Measurements from ENCODE around the gene MED16. TPM values are rescaled to one million over a fixed set of nuclear protein-coding genes. Genes with fewer than 3 reads are reported as not detected.
A peak's percentile ranks its signal among the peaks of the same experiment; 100 is the strongest.

MED16 gene
- total and polyA plus RNA-seq, 10 of the 15 experiments (the other 5 are each of a cell fraction or from before 2014, with no cell fraction given), result 0.56 to 51.1 (median 13.6) TPM

DNA sequence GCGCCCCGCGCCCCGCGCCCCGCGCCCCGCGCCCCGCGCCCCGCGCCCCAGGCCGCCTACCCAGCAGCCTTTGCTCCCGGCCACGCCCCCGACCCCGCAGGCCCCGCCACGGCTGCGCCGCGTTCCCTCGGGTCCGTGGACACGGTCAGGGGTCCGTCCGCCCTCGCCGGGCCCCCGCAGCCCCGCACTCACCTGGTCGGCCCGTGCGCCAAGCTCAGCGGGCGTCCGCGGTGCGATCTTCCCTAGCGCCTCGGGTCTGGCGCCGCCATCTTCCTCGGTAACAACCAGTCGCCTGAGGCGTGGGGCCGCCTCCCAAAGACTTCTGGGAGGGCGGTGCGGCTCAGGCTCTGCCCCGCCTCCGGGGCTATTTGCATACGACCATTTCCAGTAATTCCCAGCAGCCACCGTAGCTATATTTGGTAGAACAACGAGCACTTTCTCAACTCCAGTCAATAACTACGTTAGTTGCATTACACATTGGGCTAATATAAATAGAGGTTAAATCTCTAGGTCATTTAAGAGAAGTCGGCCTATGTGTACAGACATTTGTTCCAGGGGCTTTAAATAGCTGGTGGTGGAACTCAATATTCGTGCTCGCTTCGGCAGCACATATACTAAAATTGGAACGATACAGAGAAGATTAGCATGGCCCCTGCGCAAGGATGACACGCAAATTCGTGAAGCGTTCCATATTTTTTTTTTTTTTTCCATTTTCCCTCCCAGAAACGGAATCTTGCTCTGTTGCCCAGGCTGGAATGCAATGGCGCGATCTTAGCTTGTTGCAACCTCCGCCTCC lies at the start of gene MED16, which contains the start of gene RNU6-9 (continued):
- TF ChIP-seq, protein P1, sequence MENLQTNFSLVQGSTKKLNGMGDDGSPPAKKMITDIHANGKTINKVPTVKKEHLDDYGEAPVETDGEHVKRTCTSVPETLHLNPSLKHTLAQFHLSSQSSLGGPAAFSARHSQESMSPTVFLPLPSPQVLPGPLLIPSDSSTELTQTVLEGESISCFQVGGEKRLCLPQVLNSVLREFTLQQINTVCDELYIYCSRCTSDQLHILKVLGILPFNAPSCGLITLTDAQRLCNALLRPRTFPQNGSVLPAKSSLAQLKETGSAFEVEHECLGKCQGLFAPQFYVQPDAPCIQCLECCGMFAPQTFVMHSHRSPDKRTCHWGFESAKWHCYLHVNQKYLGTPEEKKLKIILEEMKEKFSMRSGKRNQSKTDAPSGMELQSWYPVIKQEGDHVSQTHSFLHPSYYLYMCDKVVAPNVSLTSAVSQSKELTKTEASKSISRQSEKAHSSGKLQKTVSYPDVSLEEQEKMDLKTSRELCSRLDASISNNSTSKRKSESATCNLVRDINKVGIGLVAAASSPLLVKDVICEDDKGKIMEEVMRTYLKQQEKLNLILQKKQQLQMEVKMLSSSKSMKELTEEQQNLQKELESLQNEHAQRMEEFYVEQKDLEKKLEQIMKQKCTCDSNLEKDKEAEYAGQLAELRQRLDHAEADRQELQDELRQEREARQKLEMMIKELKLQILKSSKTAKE (IDR thresholded peaks at IDR 0.05; ENCODE audit: low read depth, poor library complexity, severe bottlenecking), result peak; percentile 90
- TF ChIP-seq NFIC (IDR thresholded peaks at IDR 0.05; ENCODE audit: low read depth, low read length), result no peak
- no peak for TF ChIP-seq CEBPB (IDR thresholded peaks at IDR 0.05; ENCODE audit: borderline replicate concordance in 1 of 2, low read depth in 2 of 2, low read length in 2 of 2)
- TF ChIP-seq, protein P2, sequence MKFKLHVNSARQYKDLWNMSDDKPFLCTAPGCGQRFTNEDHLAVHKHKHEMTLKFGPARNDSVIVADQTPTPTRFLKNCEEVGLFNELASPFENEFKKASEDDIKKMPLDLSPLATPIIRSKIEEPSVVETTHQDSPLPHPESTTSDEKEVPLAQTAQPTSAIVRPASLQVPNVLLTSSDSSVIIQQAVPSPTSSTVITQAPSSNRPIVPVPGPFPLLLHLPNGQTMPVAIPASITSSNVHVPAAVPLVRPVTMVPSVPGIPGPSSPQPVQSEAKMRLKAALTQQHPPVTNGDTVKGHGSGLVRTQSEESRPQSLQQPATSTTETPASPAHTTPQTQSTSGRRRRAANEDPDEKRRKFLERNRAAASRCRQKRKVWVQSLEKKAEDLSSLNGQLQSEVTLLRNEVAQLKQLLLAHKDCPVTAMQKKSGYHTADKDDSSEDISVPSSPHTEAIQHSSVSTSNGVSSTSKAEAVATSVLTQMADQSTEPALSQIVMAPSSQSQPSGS (IDR thresholded peaks at IDR 0.05; ENCODE audit: low read length), result no peak
- peak; percentile 20 to 73; a peak in 2 of 4 replicates for TF ChIP-seq BHLHE40 (IDR thresholded peaks at IDR 0.05; ENCODE audit: borderline replicate concordance in 1 of 2, low read depth in 2 of 2, low read length in 1 of 2)
- TF ChIP-seq NBN (IDR thresholded peaks at IDR 0.05), result peak; percentile 77; the same call in 1 of the 2 replicates
- TF ChIP-seq GATAD2B (conservative IDR thresholded peaks at IDR 0.05; ENCODE audit: low read depth), result peak; percentile 44; the same call in 1 of the 2 replicates
- TF ChIP-seq RAD21 (IDR thresholded peaks at IDR 0.05; ENCODE audit: insufficient read depth, low read depth, low read length), result no peak
- TF ChIP-seq, protein P3, sequence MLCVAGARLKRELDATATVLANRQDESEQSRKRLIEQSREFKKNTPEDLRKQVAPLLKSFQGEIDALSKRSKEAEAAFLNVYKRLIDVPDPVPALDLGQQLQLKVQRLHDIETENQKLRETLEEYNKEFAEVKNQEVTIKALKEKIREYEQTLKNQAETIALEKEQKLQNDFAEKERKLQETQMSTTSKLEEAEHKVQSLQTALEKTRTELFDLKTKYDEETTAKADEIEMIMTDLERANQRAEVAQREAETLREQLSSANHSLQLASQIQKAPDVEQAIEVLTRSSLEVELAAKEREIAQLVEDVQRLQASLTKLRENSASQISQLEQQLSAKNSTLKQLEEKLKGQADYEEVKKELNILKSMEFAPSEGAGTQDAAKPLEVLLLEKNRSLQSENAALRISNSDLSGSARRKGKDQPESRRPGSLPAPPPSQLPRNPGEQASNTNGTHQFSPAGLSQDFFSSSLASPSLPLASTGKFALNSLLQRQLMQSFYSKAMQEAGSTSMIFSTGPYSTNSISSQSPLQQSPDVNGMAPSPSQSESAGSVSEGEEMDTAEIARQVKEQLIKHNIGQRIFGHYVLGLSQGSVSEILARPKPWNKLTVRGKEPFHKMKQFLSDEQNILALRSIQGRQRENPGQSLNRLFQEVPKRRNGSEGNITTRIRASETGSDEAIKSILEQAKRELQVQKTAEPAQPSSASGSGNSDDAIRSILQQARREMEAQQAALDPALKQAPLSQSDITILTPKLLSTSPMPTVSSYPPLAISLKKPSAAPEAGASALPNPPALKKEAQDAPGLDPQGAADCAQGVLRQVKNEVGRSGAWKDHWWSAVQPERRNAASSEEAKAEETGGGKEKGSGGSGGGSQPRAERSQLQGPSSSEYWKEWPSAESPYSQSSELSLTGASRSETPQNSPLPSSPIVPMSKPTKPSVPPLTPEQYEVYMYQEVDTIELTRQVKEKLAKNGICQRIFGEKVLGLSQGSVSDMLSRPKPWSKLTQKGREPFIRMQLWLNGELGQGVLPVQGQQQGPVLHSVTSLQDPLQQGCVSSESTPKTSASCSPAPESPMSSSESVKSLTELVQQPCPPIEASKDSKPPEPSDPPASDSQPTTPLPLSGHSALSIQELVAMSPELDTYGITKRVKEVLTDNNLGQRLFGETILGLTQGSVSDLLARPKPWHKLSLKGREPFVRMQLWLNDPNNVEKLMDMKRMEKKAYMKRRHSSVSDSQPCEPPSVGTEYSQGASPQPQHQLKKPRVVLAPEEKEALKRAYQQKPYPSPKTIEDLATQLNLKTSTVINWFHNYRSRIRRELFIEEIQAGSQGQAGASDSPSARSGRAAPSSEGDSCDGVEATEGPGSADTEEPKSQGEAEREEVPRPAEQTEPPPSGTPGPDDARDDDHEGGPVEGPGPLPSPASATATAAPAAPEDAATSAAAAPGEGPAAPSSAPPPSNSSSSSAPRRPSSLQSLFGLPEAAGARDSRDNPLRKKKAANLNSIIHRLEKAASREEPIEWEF (IDR thresholded peaks at IDR 0.05; ENCODE audit: insufficient replicate concordance, low read depth, low read length), result no peak
- peak; percentile 94 for TF ChIP-seq SREBF2 (IDR thresholded peaks at IDR 0.05; ENCODE audit: low read length)
- TF ChIP-seq, protein P4, sequence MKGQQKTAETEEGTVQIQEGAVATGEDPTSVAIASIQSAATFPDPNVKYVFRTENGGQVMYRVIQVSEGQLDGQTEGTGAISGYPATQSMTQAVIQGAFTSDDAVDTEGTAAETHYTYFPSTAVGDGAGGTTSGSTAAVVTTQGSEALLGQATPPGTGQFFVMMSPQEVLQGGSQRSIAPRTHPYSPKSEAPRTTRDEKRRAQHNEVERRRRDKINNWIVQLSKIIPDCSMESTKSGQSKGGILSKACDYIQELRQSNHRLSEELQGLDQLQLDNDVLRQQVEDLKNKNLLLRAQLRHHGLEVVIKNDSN (IDR thresholded peaks at IDR 0.05; ENCODE audit: borderline replicate concordance, extremely low read length, insufficient read depth, low read depth, low read length), result no peak
- TF ChIP-seq ZBED1 (IDR thresholded peaks at IDR 0.05; ENCODE audit: borderline replicate concordance), result no peak
- TF ChIP-seq RBBP5 (conservative IDR thresholded peaks at IDR 0.05), result 0 out of 2 replicates have a peak, but pooled peaks have one; percentile 57
- no peak for TF ChIP-seq SPI1 (IDR thresholded peaks at IDR 0.05; ENCODE audit: borderline replicate concordance, insufficient read depth, low read depth, low read length)
- peak; percentile 99 for TF ChIP-seq POU2F2 (IDR thresholded peaks at IDR 0.05; ENCODE audit: borderline replicate concordance, low read depth, low read length)
- TF ChIP-seq, protein P5, sequence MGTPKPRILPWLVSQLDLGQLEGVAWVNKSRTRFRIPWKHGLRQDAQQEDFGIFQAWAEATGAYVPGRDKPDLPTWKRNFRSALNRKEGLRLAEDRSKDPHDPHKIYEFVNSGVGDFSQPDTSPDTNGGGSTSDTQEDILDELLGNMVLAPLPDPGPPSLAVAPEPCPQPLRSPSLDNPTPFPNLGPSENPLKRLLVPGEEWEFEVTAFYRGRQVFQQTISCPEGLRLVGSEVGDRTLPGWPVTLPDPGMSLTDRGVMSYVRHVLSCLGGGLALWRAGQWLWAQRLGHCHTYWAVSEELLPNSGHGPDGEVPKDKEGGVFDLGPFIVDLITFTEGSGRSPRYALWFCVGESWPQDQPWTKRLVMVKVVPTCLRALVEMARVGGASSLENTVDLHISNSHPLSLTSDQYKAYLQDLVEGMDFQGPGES (IDR thresholded peaks at IDR 0.05), result peak; percentile 39; the same call in 1 of the 2 replicates
